SK-N-SH treated with all-trans-retinoic acid at 6 μM for 48 hours (cell line): ENCODE measurements around the gene SERINC3.

Experiments
- ATAC-seq: fragments of 200-7000 bp; cut with Tn5 transposase; 3 replicates; pipeline ENCODE4 v1.9.1; 2020; ENCODE audit warnings: mild to moderate bottlenecking, moderate library complexity
- ARNTL ChIP-seq: fragments of 450-650 bp; formaldehyde crosslinking; IDR thresholded peaks from 2 replicates; pipeline ENCODE4 v1.5.0; 2020; ENCODE audit warnings: low read depth, mild to moderate bottlenecking, moderate library complexity, borderline replicate concordance
- BACH2 ChIP-seq: fragments of 250-450 bp; sonication (Bioruptor Pico); IDR thresholded peaks from 2 replicates; pipeline ENCODE4 v1.9.0; 2021; ENCODE audit warnings: mild to moderate bottlenecking, borderline replicate concordance
- CSDC2 ChIP-seq: fragments of 250-450 bp; sonication (Bioruptor Pico); IDR thresholded peaks from 2 replicates; pipeline ENCODE4 v1.5.0; 2020; ENCODE audit warnings: mild to moderate bottlenecking, moderate library complexity
- ESRRG ChIP-seq: fragments of 250-450 bp; sonication (Bioruptor Pico); IDR thresholded peaks from 2 replicates; pipeline ENCODE4 v1.6.1; 2021; ENCODE audit warnings: mild to moderate bottlenecking
- GLIS3 ChIP-seq: fragments of 250-450 bp; sonication (Bioruptor Pico); IDR thresholded peaks from 2 replicates; pipeline ENCODE4 v1.5.0; 2020; ENCODE audit warnings: mild to moderate bottlenecking, moderate library complexity
- ISL1 ChIP-seq: fragments of 250-450 bp; sonication (Bioruptor Pico); IDR thresholded peaks from 2 replicates; pipeline ENCODE4 v2.1.2; 2022; ENCODE audit warnings: mild to moderate bottlenecking, moderate library complexity
- OSR1 ChIP-seq: fragments of 250-450 bp; sonication (Bioruptor Pico); IDR thresholded peaks from 2 replicates; pipeline ENCODE4 v1.8.0; 2022; ENCODE audit warnings: moderate library complexity, mild to moderate bottlenecking, inconsistent platforms
- RARB ChIP-seq: fragments of 250-450 bp; sonication (Bioruptor Pico); IDR thresholded peaks from 2 replicates; pipeline ENCODE4 v1.8.0; 2021; ENCODE audit warnings: mild to moderate bottlenecking, moderate library complexity
- SNAI2 ChIP-seq: fragments of 250-450 bp; sonication (Bioruptor Pico); IDR thresholded peaks from 2 replicates; pipeline ENCODE4 v1.5.0; 2020; ENCODE audit warnings: mild to moderate bottlenecking, moderate library complexity
- TCF4 ChIP-seq: fragments of 250-450 bp; sonication (Bioruptor Pico); IDR thresholded peaks from 2 replicates; pipeline ENCODE4 v1.8.0; 2021; ENCODE audit warnings: mild to moderate bottlenecking, moderate library complexity, borderline replicate concordance
- TOX ChIP-seq: fragments of 250-450 bp; sonication (Bioruptor Pico); IDR thresholded peaks from 2 replicates; pipeline ENCODE4 v1.8.0; 2021; ENCODE audit warnings: mild to moderate bottlenecking, moderate library complexity, borderline replicate concordance
- ZC3H10 ChIP-seq: fragments of 250-450 bp; sonication (Bioruptor Pico); IDR thresholded peaks from 2 replicates; pipeline ENCODE4 v1.5.1; 2021; ENCODE audit warnings: mild to moderate bottlenecking, moderate library complexity
- ZFP3 ChIP-seq: fragments of 250-450 bp; sonication (Bioruptor Pico); IDR thresholded peaks from 2 replicates; pipeline ENCODE4 v1.5.0; 2020; ENCODE audit warnings: mild to moderate bottlenecking, moderate library complexity
- ZNF565 ChIP-seq: fragments of 450-650 bp; formaldehyde crosslinking; conservative IDR thresholded peaks from 2 replicates; pipeline ENCODE4 v1.5.0; 2020; ENCODE audit warnings: low read depth, mild to moderate bottlenecking, moderate library complexity
- ZNF70 ChIP-seq: fragments of 450-650 bp; formaldehyde crosslinking; IDR thresholded peaks from 2 replicates; pipeline ENCODE4 v1.5.0; 2020; ENCODE audit warnings: mild to moderate bottlenecking, moderate library complexity
- ZNF8 ChIP-seq: fragments of 450-650 bp; formaldehyde crosslinking; IDR thresholded peaks from 2 replicates; pipeline ENCODE4 v1.5.0; 2020; ENCODE audit warnings: mild to moderate bottlenecking, moderate library complexity
- TF ChIP-seq, protein P1 (sequence below): fragments of 250-450 bp; sonication (Bioruptor Pico); IDR thresholded peaks from 2 replicates; pipeline ENCODE4 v1.5.1; 2020; ENCODE audit warnings: low read depth, mild to moderate bottlenecking, moderate library complexity
- TF ChIP-seq, protein P2 (sequence below): fragments of 250-450 bp; sonication (Bioruptor Pico); IDR thresholded peaks from 2 replicates; pipeline ENCODE4 v1.8.0; 2020; ENCODE audit warnings: mild to moderate bottlenecking, moderate library complexity, borderline replicate concordance
- TF ChIP-seq, protein P3 (sequence below): fragments of 250-450 bp; sonication (Bioruptor Pico); IDR thresholded peaks from 2 replicates; pipeline ENCODE4 v1.5.1; 2021; ENCODE audit warnings: mild to moderate bottlenecking, moderate library complexity
- TF ChIP-seq, protein P4 (sequence below): fragments of 250-450 bp; sonication (Bioruptor Pico); IDR thresholded peaks from 2 replicates; pipeline ENCODE4 v1.8.0; 2021; ENCODE audit warnings: low read depth, mild to moderate bottlenecking, moderate library complexity, borderline replicate concordance

The SERINC3 gene

DNA sequence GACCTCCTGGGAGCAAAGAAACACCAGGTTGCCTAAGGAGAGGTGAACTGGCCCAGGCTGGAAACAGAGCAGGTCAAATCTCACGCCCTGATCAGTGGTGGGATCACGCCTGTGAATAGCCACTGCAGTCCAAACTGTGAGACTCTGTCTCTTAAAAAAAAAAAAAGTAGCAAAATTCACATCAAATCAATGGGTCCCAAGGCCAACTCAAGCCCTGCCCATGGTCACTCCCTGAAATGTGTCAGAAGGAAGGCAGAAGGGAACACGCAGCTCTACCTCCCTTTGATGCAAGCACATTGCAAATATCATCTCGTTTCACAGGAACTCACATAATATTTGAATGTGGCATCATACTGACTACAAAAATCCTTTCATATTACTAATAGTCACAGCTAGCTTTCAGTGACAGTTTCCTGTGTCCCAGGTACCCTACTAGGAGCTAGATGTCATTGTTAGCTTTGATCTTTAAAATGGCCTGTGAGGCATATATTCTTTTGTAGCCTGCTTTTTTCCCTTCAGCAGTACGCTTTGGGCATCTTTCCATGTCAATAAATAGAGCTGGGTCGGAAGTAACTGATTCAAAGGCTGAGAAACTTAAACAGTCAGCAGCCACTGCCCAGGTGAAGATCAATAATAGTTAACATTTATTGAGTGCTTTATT, 60.6 kb downstream of the SERINC3 start:
- TF ChIP-seq ZNF8 (CRISPR knock-in tag) = no peak
- no peak for TF ChIP-seq ZC3H10 (CRISPR knock-in tag)
- TF ChIP-seq, protein P1, sequence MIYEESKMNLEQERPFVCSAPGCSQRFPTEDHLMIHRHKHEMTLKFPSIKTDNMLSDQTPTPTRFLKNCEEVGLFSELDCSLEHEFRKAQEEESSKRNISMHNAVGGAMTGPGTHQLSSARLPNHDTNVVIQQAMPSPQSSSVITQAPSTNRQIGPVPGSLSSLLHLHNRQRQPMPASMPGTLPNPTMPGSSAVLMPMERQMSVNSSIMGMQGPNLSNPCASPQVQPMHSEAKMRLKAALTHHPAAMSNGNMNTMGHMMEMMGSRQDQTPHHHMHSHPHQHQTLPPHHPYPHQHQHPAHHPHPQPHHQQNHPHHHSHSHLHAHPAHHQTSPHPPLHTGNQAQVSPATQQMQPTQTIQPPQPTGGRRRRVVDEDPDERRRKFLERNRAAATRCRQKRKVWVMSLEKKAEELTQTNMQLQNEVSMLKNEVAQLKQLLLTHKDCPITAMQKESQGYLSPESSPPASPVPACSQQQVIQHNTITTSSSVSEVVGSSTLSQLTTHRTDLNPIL = no peak
- TF ChIP-seq, protein P2, sequence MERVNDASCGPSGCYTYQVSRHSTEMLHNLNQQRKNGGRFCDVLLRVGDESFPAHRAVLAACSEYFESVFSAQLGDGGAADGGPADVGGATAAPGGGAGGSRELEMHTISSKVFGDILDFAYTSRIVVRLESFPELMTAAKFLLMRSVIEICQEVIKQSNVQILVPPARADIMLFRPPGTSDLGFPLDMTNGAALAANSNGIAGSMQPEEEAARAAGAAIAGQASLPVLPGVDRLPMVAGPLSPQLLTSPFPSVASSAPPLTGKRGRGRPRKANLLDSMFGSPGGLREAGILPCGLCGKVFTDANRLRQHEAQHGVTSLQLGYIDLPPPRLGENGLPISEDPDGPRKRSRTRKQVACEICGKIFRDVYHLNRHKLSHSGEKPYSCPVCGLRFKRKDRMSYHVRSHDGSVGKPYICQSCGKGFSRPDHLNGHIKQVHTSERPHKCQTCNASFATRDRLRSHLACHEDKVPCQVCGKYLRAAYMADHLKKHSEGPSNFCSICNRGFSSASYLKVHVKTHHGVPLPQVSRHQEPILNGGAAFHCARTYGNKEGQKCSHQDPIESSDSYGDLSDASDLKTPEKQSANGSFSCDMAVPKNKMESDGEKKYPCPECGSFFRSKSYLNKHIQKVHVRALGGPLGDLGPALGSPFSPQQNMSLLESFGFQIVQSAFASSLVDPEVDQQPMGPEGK (CRISPR knock-in tag) = no peak
- ATAC-seq = peak; percentile 22; the same call in 2 of the 3 replicates

DNA sequence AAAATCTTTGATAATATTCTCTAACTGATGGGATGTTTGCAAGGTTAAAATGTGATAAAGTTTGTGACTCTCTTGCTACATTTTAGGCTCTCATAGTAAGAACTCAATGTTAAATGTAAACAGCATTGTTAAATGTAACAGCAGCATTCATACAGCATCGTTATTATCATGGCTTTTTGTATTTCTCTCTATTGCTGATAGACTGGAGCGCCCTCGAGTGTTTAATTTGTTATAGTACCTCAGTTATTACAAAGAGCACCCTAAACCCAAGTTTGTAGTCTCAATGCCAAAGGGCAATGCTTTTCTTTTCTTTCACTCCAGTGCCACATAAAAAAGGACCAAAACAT, 61.1 kb downstream of the SERINC3 start:
- TF ChIP-seq OSR1 = no peak
- no peak for TF ChIP-seq RARB
- no peak for TF ChIP-seq ARNTL (CRISPR knock-in tag)
- no peak for TF ChIP-seq ZNF8 (CRISPR knock-in tag)
- no peak for TF ChIP-seq SNAI2 (CRISPR knock-in tag)
- TF ChIP-seq ZNF565 (CRISPR knock-in tag) = no peak
- no peak for TF ChIP-seq TOX (CRISPR knock-in tag)
- TF ChIP-seq, all 23 proteins: peak for 0
- ATAC-seq = peak; percentile 86

DNA sequence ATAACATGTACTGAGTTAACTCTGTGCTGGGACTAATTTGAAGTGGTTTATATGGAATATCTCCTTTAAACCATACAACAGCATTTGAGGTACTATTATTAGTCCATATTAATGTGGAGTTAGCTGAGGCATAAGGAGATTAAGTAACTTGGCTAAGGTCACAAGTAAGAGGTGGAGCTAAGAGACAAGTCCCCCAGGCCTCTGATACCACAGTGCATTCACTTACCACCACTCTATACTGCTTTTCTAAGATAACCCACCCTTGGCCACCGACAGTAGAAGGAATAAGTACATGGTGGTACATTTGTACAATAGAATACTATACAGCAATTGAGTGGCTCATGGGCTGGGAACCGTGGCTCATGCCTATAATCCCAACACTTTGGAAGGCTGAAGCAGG, 62.6 kb downstream of the SERINC3 start:
- ATAC-seq = no peak
- no peak for TF ChIP-seq ESRRG
- no peak for TF ChIP-seq ISL1
- TF ChIP-seq SNAI2 (CRISPR knock-in tag) = no peak
- no peak for TF ChIP-seq CSDC2 (CRISPR knock-in tag)
- TF ChIP-seq, protein P3, sequence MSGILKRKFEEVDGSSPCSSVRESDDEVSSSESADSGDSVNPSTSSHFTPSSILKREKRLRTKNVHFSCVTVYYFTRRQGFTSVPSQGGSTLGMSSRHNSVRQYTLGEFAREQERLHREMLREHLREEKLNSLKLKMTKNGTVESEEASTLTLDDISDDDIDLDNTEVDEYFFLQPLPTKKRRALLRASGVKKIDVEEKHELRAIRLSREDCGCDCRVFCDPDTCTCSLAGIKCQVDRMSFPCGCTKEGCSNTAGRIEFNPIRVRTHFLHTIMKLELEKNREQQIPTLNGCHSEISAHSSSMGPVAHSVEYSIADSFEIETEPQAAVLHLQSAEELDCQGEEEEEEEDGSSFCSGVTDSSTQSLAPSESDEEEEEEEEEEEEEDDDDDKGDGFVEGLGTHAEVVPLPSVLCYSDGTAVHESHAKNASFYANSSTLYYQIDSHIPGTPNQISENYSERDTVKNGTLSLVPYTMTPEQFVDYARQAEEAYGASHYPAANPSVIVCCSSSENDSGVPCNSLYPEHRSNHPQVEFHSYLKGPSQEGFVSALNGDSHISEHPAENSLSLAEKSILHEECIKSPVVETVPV (CRISPR knock-in tag) = no peak
- TF ChIP-seq, protein P2 (CRISPR knock-in tag) = no peak
- no peak for TF ChIP-seq GLIS3 (CRISPR knock-in tag)
- TF ChIP-seq ZNF565 (CRISPR knock-in tag) = no peak
- TF ChIP-seq ARNTL (CRISPR knock-in tag) = no peak
- no peak for TF ChIP-seq ZFP3 (CRISPR knock-in tag)
- TF ChIP-seq, protein P4, sequence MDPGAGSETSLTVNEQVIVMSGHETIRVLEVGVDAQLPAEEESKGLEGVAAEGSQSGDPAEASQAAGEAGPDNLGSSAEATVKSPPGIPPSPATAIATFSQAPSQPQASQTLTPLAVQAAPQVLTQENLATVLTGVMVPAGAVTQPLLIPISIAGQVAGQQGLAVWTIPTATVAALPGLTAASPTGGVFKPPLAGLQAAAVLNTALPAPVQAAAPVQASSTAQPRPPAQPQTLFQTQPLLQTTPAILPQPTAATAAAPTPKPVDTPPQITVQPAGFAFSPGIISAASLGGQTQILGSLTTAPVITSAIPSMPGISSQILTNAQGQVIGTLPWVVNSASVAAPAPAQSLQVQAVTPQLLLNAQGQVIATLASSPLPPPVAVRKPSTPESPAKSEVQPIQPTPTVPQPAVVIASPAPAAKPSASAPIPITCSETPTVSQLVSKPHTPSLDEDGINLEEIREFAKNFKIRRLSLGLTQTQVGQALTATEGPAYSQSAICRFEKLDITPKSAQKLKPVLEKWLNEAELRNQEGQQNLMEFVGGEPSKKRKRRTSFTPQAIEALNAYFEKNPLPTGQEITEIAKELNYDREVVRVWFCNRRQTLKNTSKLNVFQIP (CRISPR knock-in tag) = no peak
- no peak for TF ChIP-seq ZNF70
- TF ChIP-seq BACH2 (CRISPR knock-in tag) = no peak
- TF ChIP-seq ZNF8 (CRISPR knock-in tag) = no peak

DNA sequence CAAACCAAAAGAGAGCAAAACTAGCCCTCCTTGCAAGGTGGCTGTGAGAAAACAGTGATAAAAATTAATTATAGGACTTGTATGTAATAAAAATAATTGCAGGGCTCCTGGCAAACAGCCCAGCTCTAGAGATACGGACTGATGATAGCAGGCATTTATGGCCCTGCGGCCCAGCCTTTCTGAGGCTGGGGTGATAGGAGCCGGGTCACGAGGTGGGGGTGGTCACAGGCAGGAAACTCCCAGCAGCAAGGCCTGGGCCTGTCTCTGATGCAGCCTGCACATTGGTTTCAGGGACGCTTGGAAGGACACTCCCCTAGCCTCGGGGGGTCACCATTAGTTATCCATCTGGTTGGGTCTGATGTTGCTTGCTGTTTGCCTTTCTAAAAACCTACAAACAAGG, 64.9 kb downstream of the SERINC3 start:
- TF ChIP-seq, protein P2 (CRISPR knock-in tag) = no peak
- TF ChIP-seq ZNF70 (no peak), ISL1 (no peak), TCF4 (no peak)
- ATAC-seq = no peak
